K562 (cell line): ENCODE results near the gene LGR6. TPM values are rescaled to one million over a fixed set of nuclear protein-coding genes. Genes with fewer than 3 reads are reported as not detected.

Source experiments
- CBX1 ChIP-seq: sonication (generic); IDR thresholded peaks from 2 replicates; pipeline ENCODE4 v1.6.1; 2016; ENCODE audit warnings: antibody characterized with exemption, low read depth, mild to moderate bottlenecking
- CBX2 ChIP-seq: fragments of 200-600 bp; sonication (generic); IDR thresholded peaks from one replicate; pipeline ENCODE4 v1.6.1; 2012; ENCODE audit warnings: mild to moderate bottlenecking, low read length, inconsistent platforms; ENCODE audit not compliant: insufficient read depth, poor library complexity, severe bottlenecking
- ELF4 ChIP-seq: fragments of 450-650 bp; formaldehyde crosslinking; IDR thresholded peaks from 2 replicates; pipeline ENCODE4 v1.4.0; 2022; ENCODE audit warnings: missing genetic modification characterization
- GABPA ChIP-seq: fragments of 200-800 bp; sonication (Bioruptor generic); conservative IDR thresholded peaks from 2 replicates; pipeline ENCODE4 v1.6.1; 2016; ENCODE audit warnings: low read depth, missing genetic modification characterization, missing compliant biosample characterization
- MNT ChIP-seq, 2 experiments: fragments of 450-650 bp; conservative IDR thresholded peaks; 2 replicates each; pipeline ENCODE4 v1.6.1; 2017; ENCODE audit warnings: mild to moderate bottlenecking in 2 of 2, moderate library complexity in 2 of 2
- NEUROD1 ChIP-seq: fragments of 150-350 bp; IDR thresholded peaks from 2 replicates; pipeline ENCODE4 v1.6.1; 2014; ENCODE audit warnings: borderline replicate concordance, low read length, low read depth; ENCODE audit not compliant: partially characterized antibody
- NR2C1 ChIP-seq, 2 experiments: fragments of 450-650 bp; IDR thresholded peaks; 2 replicates each; pipeline ENCODE4 v1.6.1; 2017; ENCODE audit warnings: mild to moderate bottlenecking in 2 of 2, antibody characterized with exemption in 1 of 2, inconsistent platforms in 1 of 2, missing compliant biosample characterization in 1 of 2, missing genetic modification characterization in 1 of 2
- RFX1 ChIP-seq: fragments of 450-650 bp; IDR thresholded peaks from 2 replicates; pipeline ENCODE4 v1.6.1; 2016; ENCODE audit warnings: mild to moderate bottlenecking, moderate library complexity
- RNF2 ChIP-seq: sonication (generic); IDR thresholded peaks from 2 replicates; pipeline ENCODE4 v1.6.1; 2016
- RREB1 ChIP-seq: fragments of 250-450 bp; sonication (Bioruptor Pico); IDR thresholded peaks from 2 replicates; pipeline ENCODE4 v1.4.0; 2020
- SUPT5H ChIP-seq: fragments of 450-650 bp; IDR thresholded peaks from 2 replicates; pipeline ENCODE4 v1.6.1; 2016
- TAL1 ChIP-seq: fragments of 450-650 bp; IDR thresholded peaks from 2 replicates; pipeline ENCODE4 v1.6.1; 2016; ENCODE audit warnings: mild to moderate bottlenecking
- YBX1 ChIP-seq: fragments of 450-650 bp; IDR thresholded peaks from 2 replicates; pipeline ENCODE4 v1.7.1; 2016; ENCODE audit warnings: mild to moderate bottlenecking
- ZBTB26 ChIP-seq: fragments of 450-650 bp; formaldehyde crosslinking; IDR thresholded peaks from 2 replicates; pipeline ENCODE4 v1.4.0; 2022; ENCODE audit warnings: missing genetic modification characterization
- ZNF134 ChIP-seq: fragments of 250-450 bp; sonication (Bioruptor Pico); conservative IDR thresholded peaks from 2 replicates; pipeline ENCODE4 v1.4.0; 2020
- ZNF146 ChIP-seq: IDR thresholded peaks from one replicate; pipeline ENCODE4 v1.6.1; 2018; ENCODE audit warnings: missing compliant biosample characterization; ENCODE audit not compliant: unreplicated experiment
- ZNF511 ChIP-seq: sonication (generic); formaldehyde crosslinking; IDR thresholded peaks from 2 replicates; pipeline ENCODE4 v1.8.0; 2022; ENCODE audit warnings: mild to moderate bottlenecking, missing genetic modification reagents
- ZNF584 ChIP-seq: fragments of 200-800 bp; sonication (Bioruptor generic); IDR thresholded peaks from 2 replicates; pipeline ENCODE4 v1.6.1; 2016; ENCODE audit warnings: low read depth, mild to moderate bottlenecking, missing genetic modification characterization, missing compliant biosample characterization
- ZNF699 ChIP-seq: fragments of 250-450 bp; sonication (Bioruptor Pico); IDR thresholded peaks from 2 replicates; pipeline ENCODE4 v1.8.0; 2021; ENCODE audit warnings: mild to moderate bottlenecking, moderate library complexity; ENCODE audit not compliant: insufficient replicate concordance
- polyA plus RNA-seq, 8 experiments: library from polyadenylated mRNA; depleted of rRNA in 4 of 8; stranded (reverse) in 5 of 8; unstranded in 3 of 8; fragments of >200 nt; fragmentation: Nextera tagmentation in 2 of 8; fragmentation: Illumina TruSeq in 1 of 8; extraction: Ambion mirVana in 2 of 8; extraction: Trizol in 1 of 8; gene quantifications; 2 replicates each; pipeline versions ENCODE4 v1.2.1 to v1.2.3, GENCODE V29; 2011 to 2014; ENCODE audit warnings: inconsistent platforms in 1 of 8, missing spikeins in 1 of 8
- total RNA-seq, 7 experiments: library from RNA; depleted of rRNA in 6 of 7; stranded (reverse); fragments of >200 nt in 6 of 7; fragmentation: Illumina TruSeq in 2 of 7; extraction: Trizol in 2 of 7; gene quantifications; 2 replicates each; pipeline versions ENCODE4 v1.2.1 to v1.2.3, GENCODE V29; 2011 to 2021; ENCODE audit warnings: low replicate concordance in 1 of 7

LGR6 gene
- total and polyA plus RNA-seq, 9 of the 15 experiments (the other 6 are each of a cell fraction or from before 2014, with no cell fraction given) = 0.01 to 0.54 (median 0.17) TPM; not detected in 1

- no peak for TF ChIP-seq ZNF584 (CRISPR knock-in tag)
- TF ChIP-seq ELF4 (CRISPR knock-in tag) = 0 out of 2 replicates have a peak, but pooled peaks have one; percentile 35
- TF ChIP-seq RREB1 = no peak
- TF ChIP-seq ZBTB26 (CRISPR knock-in tag) = 0 out of 2 replicates have a peak, but pooled peaks have one; percentile 64
- TF ChIP-seq NEUROD1 = no peak
- TF ChIP-seq ZNF146 (CRISPR knock-in tag) = no peak
- TF ChIP-seq NR2C1 (IDR thresholded peaks at IDR 0.05) = no peak
- TF ChIP-seq NR2C1 (tag; IDR thresholded peaks at IDR 0.05) = no peak
- TF ChIP-seq YBX1 = no peak
- TF ChIP-seq RNF2 = no peak
- TF ChIP-seq TAL1 = no peak
- TF ChIP-seq SUPT5H = peak; percentile 53
- no peak for TF ChIP-seq MNT (conservative IDR thresholded peaks at IDR 0.05)
- no peak for TF ChIP-seq ZNF699 (CRISPR knock-in tag)
- no peak for TF ChIP-seq GABPA (tag)
- no peak for TF ChIP-seq CBX1
- no peak for TF ChIP-seq CBX2
- TF ChIP-seq RFX1 = no peak
- no peak for TF ChIP-seq ZNF511
- TF ChIP-seq ZNF134 (CRISPR knock-in tag) = peak; percentile 60; the same call in 1 of the 2 replicates
Measured at GRCh38 chr1:202182040-202182877, 11.3 kb upstream of the LGR6 start (continued).
